ENCODE results near the gene ADARB2.

Gene ADARB2

GRCh38 chr10:1244493-1244892 lies 492.8 kb downstream of the ADARB2 start:
- no peaks in the 10 kb centered on the region for H3K27me3 ChIP-seq (ENCODE audit: insufficient read depth, low read length)
- no peaks in the 10 kb centered on the region for H3K79me2 ChIP-seq (ENCODE audit: control insufficient read depth, insufficient read depth, low read length, unreplicated experiment)
- no peak overlapping the region for H2AFZ ChIP-seq (ENCODE audit: low read length, unreplicated experiment)
- no peak overlapping the region for H3K4me3 ChIP-seq (ENCODE audit: low read depth, low read length)
- no peak overlapping the region for H3K27ac ChIP-seq (ENCODE audit: low read depth, low read length)
- no peaks in the 10 kb centered on the region for H3K4me1 ChIP-seq (ENCODE audit: control insufficient read depth, insufficient read depth, low read length, unreplicated experiment)
- H3K36me3 ChIP-seq (ENCODE audit: insufficient read depth, low read length): no peaks in the 10 kb centered on the region

GRCh38 chr10:1243486-1244234 lies 493.7 kb downstream of the ADARB2 start:
- Histone ChIP-seq H3K36me3 (ENCODE audit: insufficient read depth, low read length) (no peaks in the 10 kb centered on the region), H3K79me2 (ENCODE audit: control insufficient read depth, insufficient read depth, low read length, unreplicated experiment) (no peaks in the 10 kb centered on the region), H3K27ac (ENCODE audit: low read depth, low read length) (no peak overlapping the region), H3K27me3 (ENCODE audit: insufficient read depth, low read length) (no peaks in the 10 kb centered on the region), H3K4me3 (ENCODE audit: low read depth, low read length) (no peak overlapping the region), H2AFZ (ENCODE audit: low read length, unreplicated experiment) (no peak overlapping the region), H3K4me1 (ENCODE audit: control insufficient read depth, insufficient read depth, low read length, unreplicated experiment) (no peaks in the 10 kb centered on the region)

- no peaks in the 10 kb centered on the region for H3K79me2 ChIP-seq (ENCODE audit: control insufficient read depth, insufficient read depth, low read length, unreplicated experiment)
- no peaks in the 10 kb centered on the region for H3K4me1 ChIP-seq (ENCODE audit: control insufficient read depth, insufficient read depth, low read length, unreplicated experiment)
- H3K27ac ChIP-seq (ENCODE audit: low read depth, low read length): no peak overlapping the region
- H3K4me3 ChIP-seq (ENCODE audit: low read depth, low read length): no peak overlapping the region
- H3K27me3 ChIP-seq (ENCODE audit: insufficient read depth, low read length): no peaks in the 10 kb centered on the region
- no peak overlapping the region for H2AFZ ChIP-seq (ENCODE audit: low read length, unreplicated experiment)
- no peaks in the 10 kb centered on the region for H3K36me3 ChIP-seq (ENCODE audit: insufficient read depth, low read length)
Measured at GRCh38 chr10:1242975-1243374, 494.4 kb downstream of the ADARB2 start.

GRCh38 chr10:1241973-1242935 lies 495.1 kb downstream of the ADARB2 start:
- Histone ChIP-seq H3K4me3 (ENCODE audit: low read depth, low read length) (no peak overlapping the region), H3K27ac (ENCODE audit: low read depth, low read length) (no peak overlapping the region), H3K27me3 (ENCODE audit: insufficient read depth, low read length) (no peaks in the 10 kb centered on the region), H3K36me3 (ENCODE audit: insufficient read depth, low read length) (no peaks in the 10 kb centered on the region), H2AFZ (ENCODE audit: low read length, unreplicated experiment) (no peak overlapping the region), H3K79me2 (ENCODE audit: control insufficient read depth, insufficient read depth, low read length, unreplicated experiment) (no peaks in the 10 kb centered on the region), H3K4me1 (ENCODE audit: control insufficient read depth, insufficient read depth, low read length, unreplicated experiment) (no peaks in the 10 kb centered on the region)

- H2AFZ ChIP-seq (ENCODE audit: low read length, unreplicated experiment): no peak overlapping the region
- no peaks in the 10 kb centered on the region for H3K79me2 ChIP-seq (ENCODE audit: control insufficient read depth, insufficient read depth, low read length, unreplicated experiment)
- H3K36me3 ChIP-seq (ENCODE audit: insufficient read depth, low read length): no peaks in the 10 kb centered on the region
- no peak overlapping the region for H3K4me3 ChIP-seq (ENCODE audit: low read depth, low read length)
- H3K4me1 ChIP-seq (ENCODE audit: control insufficient read depth, insufficient read depth, low read length, unreplicated experiment): no peaks in the 10 kb centered on the region
- H3K27me3 ChIP-seq (ENCODE audit: insufficient read depth, low read length): no peaks in the 10 kb centered on the region
- no peak overlapping the region for H3K27ac ChIP-seq (ENCODE audit: low read depth, low read length)
Measured at GRCh38 chr10:1241322-1241890, 495.9 kb downstream of the ADARB2 start.

- Histone ChIP-seq H3K4me1 (ENCODE audit: control insufficient read depth, insufficient read depth, low read length, unreplicated experiment) (no peaks in the 10 kb centered on the region), H3K4me3 (ENCODE audit: low read depth, low read length) (no peak overlapping the region), H3K27me3 (ENCODE audit: insufficient read depth, low read length) (no peaks in the 10 kb centered on the region), H3K79me2 (ENCODE audit: control insufficient read depth, insufficient read depth, low read length, unreplicated experiment) (no peaks in the 10 kb centered on the region), H2AFZ (ENCODE audit: low read length, unreplicated experiment) (no peak overlapping the region), H3K27ac (ENCODE audit: low read depth, low read length) (no peak overlapping the region), H3K36me3 (ENCODE audit: insufficient read depth, low read length) (no peaks in the 10 kb centered on the region)
Measured at GRCh38 chr10:1240341-1240775, 497.0 kb downstream of the ADARB2 start.

GRCh38 chr10:1233031-1233430 lies 504.3 kb downstream of the ADARB2 start:
- Histone ChIP-seq H3K27ac (ENCODE audit: low read depth, low read length) (no peak overlapping the region), H3K27me3 (ENCODE audit: insufficient read depth, low read length) (no peaks in the 10 kb centered on the region), H3K4me3 (ENCODE audit: low read depth, low read length) (no peak overlapping the region), H3K36me3 (ENCODE audit: insufficient read depth, low read length) (no peaks in the 10 kb centered on the region), H2AFZ (ENCODE audit: low read length, unreplicated experiment) (no peak overlapping the region), H3K79me2 (ENCODE audit: control insufficient read depth, insufficient read depth, low read length, unreplicated experiment) (no peaks in the 10 kb centered on the region), H3K4me1 (ENCODE audit: control insufficient read depth, insufficient read depth, low read length, unreplicated experiment) (no peaks in the 10 kb centered on the region)

- H3K27me3 ChIP-seq (ENCODE audit: insufficient read depth, low read length): no peaks in the 10 kb centered on the region
- H3K4me1 ChIP-seq (ENCODE audit: control insufficient read depth, insufficient read depth, low read length, unreplicated experiment): no peaks in the 10 kb centered on the region
- H3K36me3 ChIP-seq (ENCODE audit: insufficient read depth, low read length): no peaks in the 10 kb centered on the region
- no peak overlapping the region for H3K4me3 ChIP-seq (ENCODE audit: low read depth, low read length)
- no peak overlapping the region for H3K27ac ChIP-seq (ENCODE audit: low read depth, low read length)
- H2AFZ ChIP-seq (ENCODE audit: low read length, unreplicated experiment): no peak overlapping the region
- no peaks in the 10 kb centered on the region for H3K79me2 ChIP-seq (ENCODE audit: control insufficient read depth, insufficient read depth, low read length, unreplicated experiment)
Measured at GRCh38 chr10:1232164-1232911, 505.0 kb downstream of the ADARB2 start.

GRCh38 chr10:1230592-1231275 lies 506.6 kb downstream of the ADARB2 start:
- H3K4me3 ChIP-seq (ENCODE audit: low read depth, low read length): no peak overlapping the region
- no peak overlapping the region for H2AFZ ChIP-seq (ENCODE audit: low read length, unreplicated experiment)
- no peak overlapping the region for H3K27ac ChIP-seq (ENCODE audit: low read depth, low read length)
- no peaks in the 10 kb centered on the region for H3K27me3 ChIP-seq (ENCODE audit: insufficient read depth, low read length)
- H3K79me2 ChIP-seq (ENCODE audit: control insufficient read depth, insufficient read depth, low read length, unreplicated experiment): no peaks in the 10 kb centered on the region
- no peaks in the 10 kb centered on the region for H3K36me3 ChIP-seq (ENCODE audit: insufficient read depth, low read length)
- no peaks in the 10 kb centered on the region for H3K4me1 ChIP-seq (ENCODE audit: control insufficient read depth, insufficient read depth, low read length, unreplicated experiment)

GRCh38 chr10:1230138-1230537 lies 507.2 kb downstream of the ADARB2 start:
- H2AFZ ChIP-seq (ENCODE audit: low read length, unreplicated experiment): no peak overlapping the region
- H3K4me1 ChIP-seq (ENCODE audit: control insufficient read depth, insufficient read depth, low read length, unreplicated experiment): no peaks in the 10 kb centered on the region
- H3K27ac ChIP-seq (ENCODE audit: low read depth, low read length): no peak overlapping the region
- no peaks in the 10 kb centered on the region for H3K79me2 ChIP-seq (ENCODE audit: control insufficient read depth, insufficient read depth, low read length, unreplicated experiment)
- no peaks in the 10 kb centered on the region for H3K27me3 ChIP-seq (ENCODE audit: insufficient read depth, low read length)
- H3K36me3 ChIP-seq (ENCODE audit: insufficient read depth, low read length): no peaks in the 10 kb centered on the region
- no peak overlapping the region for H3K4me3 ChIP-seq (ENCODE audit: low read depth, low read length)
